IMR-90 (cell line): ENCODE results near the gene PDE11A. TPM values are rescaled to one million over a fixed set of nuclear protein-coding genes. Genes with fewer than 3 reads are reported as not detected.

Experiments used
- ATAC-seq: fragments of 200-7000 bp; cut with Tn5 transposase; 2 replicates; pipeline ENCODE4 v1.9.1; 2020; ENCODE audit warnings: low read depth, mild to moderate bottlenecking, moderate library complexity
- BruUV-seq: library from RNA; stranded (reverse); fragments of 400-500 nt; replicated peaks from 2 replicates; lab custom pipeline; 2021; lab: Mats Ljungman, UMichigan
- CTCF ChIA-PET: fragments of 300-600 bp; formaldehyde crosslinking; extraction: SDS; loops from one replicate; lab custom pipeline; 2021; ENCODE audit warnings: antibody characterized with exemption; lab: Yijun Ruan, JAX
- POLR2A ChIA-PET: fragments of 300-600 bp; sonication (Branson Sonifier 250); formaldehyde crosslinking; loops from one replicate; lab custom pipeline; 2022; ENCODE audit warnings: antibody characterized with exemption; ENCODE audit not compliant: unreplicated experiment; lab: Charles Lee
- DNase-seq: peaks from one replicate; pipeline ENCODE4 v3.0.0; 2013
- H2AFZ ChIP-seq: replicated peaks from 2 replicates; pipeline ENCODE3; 2013; ENCODE audit warnings: low read length, mild to moderate bottlenecking; ENCODE audit not compliant: poor library complexity
- H2AK5ac ChIP-seq: 2 replicates; pipeline ENCODE4 v1.6.1; 2013; ENCODE audit warnings: low read depth, low read length, inconsistent platforms
- H2AK9ac ChIP-seq: replicated peaks from 2 replicates; pipeline ENCODE3; 2013; ENCODE audit warnings: mild to moderate bottlenecking, low read depth, low read length, moderate library complexity; ENCODE audit not compliant: poor library complexity
- H2BK120ac ChIP-seq: 2 replicates; pipeline ENCODE4 v1.6.1; 2013; ENCODE audit warnings: low read depth, low read length, inconsistent platforms
- H2BK15ac ChIP-seq: 3 replicates; pipeline ENCODE4 v1.6.1; 2013; ENCODE audit warnings: low read depth, low read length, inconsistent platforms
- H2BK20ac ChIP-seq: 2 replicates; pipeline ENCODE4 v1.6.1; 2013; ENCODE audit warnings: low read depth, mild to moderate bottlenecking, inconsistent platforms, low read length, moderate library complexity
- H2BK5ac ChIP-seq: 2 replicates; pipeline ENCODE4 v1.6.1; 2013; ENCODE audit warnings: mild to moderate bottlenecking, low read depth, low read length, inconsistent platforms; ENCODE audit not compliant: poor library complexity, severe bottlenecking
- H3K14ac ChIP-seq: replicated peaks from 2 replicates; pipeline ENCODE4 v1.6.1; 2013; ENCODE audit warnings: low read depth, low read length, inconsistent platforms
- H3K18ac ChIP-seq: 2 replicates; pipeline ENCODE4 v1.6.1; 2013; ENCODE audit warnings: low read depth, low read length, control low read depth
- H3K23ac ChIP-seq: 2 replicates; pipeline ENCODE4 v1.6.1; 2013; ENCODE audit warnings: low read depth, low read length, inconsistent platforms
- H3K27ac ChIP-seq: 2 replicates; pipeline ENCODE4 v1.5.1; 2013; ENCODE audit warnings: mild to moderate bottlenecking, control low read depth, low read length; ENCODE audit not compliant: insufficient read depth
- H3K27me3 ChIP-seq: 2 replicates; pipeline ENCODE4 v1.6.1; 2013; ENCODE audit warnings: low read length; ENCODE audit not compliant: control insufficient read depth, insufficient read depth
- H3K36me3 ChIP-seq: 2 replicates; pipeline ENCODE4 v1.6.1; 2013; ENCODE audit warnings: low read length, mixed read lengths; ENCODE audit not compliant: control insufficient read depth, insufficient read depth
- H3K4ac ChIP-seq: 2 replicates; pipeline ENCODE4 v1.6.1; 2013; ENCODE audit warnings: low read depth, low read length, inconsistent platforms
- H3K4me1 ChIP-seq: 2 replicates; pipeline ENCODE4 v1.6.1; 2013; ENCODE audit warnings: low read length, mixed read lengths; ENCODE audit not compliant: control insufficient read depth, insufficient read depth
- H3K4me2 ChIP-seq: 2 replicates; pipeline ENCODE4 v1.6.1; 2013; ENCODE audit warnings: low read depth, mild to moderate bottlenecking, control low read depth, low read length, moderate library complexity
- H3K4me3 ChIP-seq: 2 replicates; pipeline ENCODE4 v1.5.1; 2013; ENCODE audit warnings: low read depth, mild to moderate bottlenecking, control low read depth, low read length, moderate library complexity; ENCODE audit not compliant: insufficient read depth
- H3K56ac ChIP-seq: 2 replicates; pipeline ENCODE4 v1.6.1; 2013; ENCODE audit warnings: low read length, inconsistent platforms; ENCODE audit not compliant: insufficient read depth; ENCODE audit errors: extremely low read depth
- H3K79me1 ChIP-seq, 2 experiments: 2 replicates each; pipeline ENCODE4 v1.6.1; 2013; ENCODE audit warnings: low read length in 2 of 2, inconsistent platforms in 1 of 2, low read depth in 1 of 2
- H3K9ac ChIP-seq: 2 replicates; pipeline ENCODE4 v1.6.1; 2013; ENCODE audit warnings: low read depth, low read length, control low read depth
- H3K9me1 ChIP-seq: 2 replicates; pipeline ENCODE4 v1.6.1; 2013; ENCODE audit warnings: low read length, inconsistent platforms; ENCODE audit not compliant: insufficient read depth
- H3K9me3 ChIP-seq: 2 replicates; pipeline ENCODE4 v1.6.1; 2013; ENCODE audit warnings: low read length; ENCODE audit not compliant: control insufficient read depth, insufficient read depth
- H4K20me1 ChIP-seq: 2 replicates; pipeline ENCODE4 v1.6.1; 2013; ENCODE audit warnings: low read length, inconsistent platforms; ENCODE audit not compliant: insufficient read depth
- H4K5ac ChIP-seq: 2 replicates; pipeline ENCODE4 v1.6.1; 2013; ENCODE audit warnings: mild to moderate bottlenecking, low read depth, low read length, control low read depth
- H4K8ac ChIP-seq, 2 experiments: 2 replicates each; pipeline ENCODE4 v1.6.1; 2013; ENCODE audit warnings: low read depth in 2 of 2, low read length in 2 of 2, control low read depth in 1 of 2, inconsistent platforms in 1 of 2
- H4K91ac ChIP-seq: 2 replicates; pipeline ENCODE4 v1.6.1; 2013; ENCODE audit warnings: low read depth, low read length, inconsistent platforms; ENCODE audit not compliant: insufficient read depth
- BHLHE40 ChIP-seq: fragments of 150-350 bp; IDR thresholded peaks from 2 replicates; pipeline ENCODE4 v1.6.1; 2016; ENCODE audit warnings: mild to moderate bottlenecking, low read depth, low read length
- CEBPB ChIP-seq: IDR thresholded peaks from 2 replicates; pipeline ENCODE4 v1.6.1; 2012; ENCODE audit warnings: low read depth, low read length, improper control_type of control experiment
- CHD1 ChIP-seq: IDR thresholded peaks from 2 replicates; pipeline ENCODE4 v1.6.1; 2012; ENCODE audit warnings: low read depth, low read length, improper control_type of control experiment
- MAZ ChIP-seq: IDR thresholded peaks from 2 replicates; pipeline ENCODE4 v1.6.1; 2012; ENCODE audit warnings: low read depth, mild to moderate bottlenecking, low read length, improper control_type of control experiment, moderate library complexity, borderline replicate concordance
- NFE2L2 ChIP-seq: fragments of 150-350 bp; IDR thresholded peaks from 2 replicates; pipeline ENCODE4 v1.6.1; 2016; ENCODE audit warnings: low read depth, mild to moderate bottlenecking, low read length
- POLR2A ChIP-seq: IDR thresholded peaks from 2 replicates; pipeline ENCODE4 v1.6.1; 2012; ENCODE audit warnings: mild to moderate bottlenecking, low read depth, low read length
- RCOR1 ChIP-seq: IDR thresholded peaks from 2 replicates; pipeline ENCODE4 v1.6.1; 2012; ENCODE audit warnings: mild to moderate bottlenecking, low read length, improper control_type of control experiment; ENCODE audit not compliant: insufficient replicate concordance
- RFX5 ChIP-seq: IDR thresholded peaks from 2 replicates; pipeline ENCODE4 v1.8.0; 2012; ENCODE audit warnings: low read depth, mild to moderate bottlenecking, low read length, moderate library complexity
- SMC3 ChIP-seq: fragments of 150-350 bp; IDR thresholded peaks from 2 replicates; pipeline ENCODE4 v1.6.1; 2016; ENCODE audit warnings: low read depth, mild to moderate bottlenecking, antibody characterized with exemption, low read length, moderate library complexity
- WGBS, 2 experiments: methylation state at CpG; one replicate each; pipeline versions ENCODE4 v1.1.5 to v1.1.7; 2013; ENCODE audit warnings: missing lambda C conversion rate in 2 of 2; ENCODE audit not compliant: insufficient read length in 1 of 2; ENCODE audit errors: extremely low coverage in 2 of 2; 5-methylcytosine and 5-hydroxymethylcytosine counted together
- dilution Hi-C: fragments of 300-500 bp; cut with HindIII; formaldehyde crosslinking; loops from one replicate; pipeline ENCODE4 v1.14.3; 2018; ENCODE audit warnings: low sequenced_read_pairs; ENCODE audit not compliant: unreplicated experiment
- in situ Hi-C: fragments of 300-500 bp; cut with MboI; formaldehyde crosslinking; loops from 3 replicates; pipeline ENCODE4 v1.14.3; 2019; ENCODE audit warnings: low sequenced_read_pairs, inconsistent platforms, mixed read lengths
- intact Hi-C: fragments of 100-400 bp; cut with micrococcal nuclease; formaldehyde crosslinking; loops from 2 replicates; pipeline ENCODE4 v1.10.0; 2022
- polyA plus RNA-seq, 3 experiments: library from polyadenylated mRNA; depleted of rRNA; stranded (reverse); fragments of >200 nt; gene quantifications; 2 replicates each; pipeline ENCODE4 v1.2.3, GENCODE V29; 2012; ENCODE audit warnings: low replicate concordance in 1 of 3
- total RNA-seq: library from RNA; depleted of rRNA; stranded (reverse); fragments of >200 nt; gene quantifications from 2 replicates; pipeline ENCODE4 v1.2.3, GENCODE V29; 2012
- TF ChIP-seq, protein P1 (sequence below): fragments of 150-350 bp; IDR thresholded peaks from 2 replicates; pipeline ENCODE4 v1.6.1; 2016; ENCODE audit warnings: low read depth, mild to moderate bottlenecking, low read length, moderate library complexity, borderline replicate concordance

Gene PDE11A
- total and polyA plus RNA-seq, 2 of the 4 experiments (the other 2 are of a cell fraction), result 0.21 to 0.72 TPM

DNA sequence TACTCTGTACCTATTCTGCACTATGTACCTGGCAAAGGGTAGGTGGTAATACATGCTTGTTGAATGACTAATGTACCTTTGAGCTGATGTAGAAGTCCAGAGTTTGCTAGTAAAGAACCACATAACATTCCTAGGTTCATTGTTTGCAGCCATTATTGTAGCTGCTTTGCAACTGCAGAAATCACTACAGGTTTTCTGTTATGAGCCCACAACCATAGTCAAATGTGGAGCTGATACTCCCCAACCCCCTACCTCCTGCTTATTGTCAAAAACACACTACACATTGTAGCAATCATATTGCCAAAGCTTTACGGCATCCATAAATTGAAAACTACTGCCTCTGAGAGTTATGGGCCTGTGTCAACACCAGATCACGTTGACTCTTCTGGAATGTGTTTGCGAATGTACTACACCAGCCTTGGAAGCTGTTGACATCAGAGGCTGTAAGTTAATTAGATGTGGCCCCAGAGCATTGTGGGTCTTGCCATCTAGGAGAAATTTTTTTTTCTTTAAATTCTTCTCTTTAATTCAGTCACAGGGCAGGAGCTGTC is 493.0 kb downstream of the PDE11A start:
- no peaks in the 10 kb centered on the region for H3K79me1 ChIP-seq
- H3K4me3 ChIP-seq, result no peak overlapping the region
- no peaks in the 10 kb centered on the region for H3K9me3 ChIP-seq
- no peak overlapping the region for H4K5ac ChIP-seq
- no peak overlapping the region for H4K91ac ChIP-seq
- no peak overlapping the region for H3K4ac ChIP-seq
- no peaks in the 10 kb centered on the region for H3K9me1 ChIP-seq
- dilution Hi-C loops (no loop called here), intact Hi-C loops (no loop called here), in situ Hi-C loops (no loop called here)
- H3K4me2 ChIP-seq, result no peak overlapping the region
- H4K20me1 ChIP-seq, result no peaks in the 10 kb centered on the region
- 30% methylated on average over 2 of the region's 3 CpGs; no CpG with 5 or more reads in 1 of the 2 experiments for WGBS, 2 experiments
- no peak overlapping the region for H2BK120ac ChIP-seq
- H3K23ac ChIP-seq, result no peak overlapping the region
- H2BK5ac ChIP-seq, result no peak overlapping the region
- H3K56ac ChIP-seq, result no peak overlapping the region
- no peak overlapping the region for H3K27ac ChIP-seq
- H2AFZ ChIP-seq, result no peak overlapping the region
- H3K14ac ChIP-seq, result no peak overlapping the region
- H3K9ac ChIP-seq, result no peak overlapping the region
- no TSS peak for BruUV-seq
- H3K27me3 ChIP-seq, result peaks cover 2% of the 10 kb centered on the region; the same call in 1 of the 2 replicates
- no peak overlapping the region for H2AK5ac ChIP-seq
- H2BK20ac ChIP-seq, result no peak overlapping the region
- H3K4me1 ChIP-seq, result no peaks in the 10 kb centered on the region
- CTCF ChIA-PET, result interaction anchor here (1.6 kb wide), 1 partner anchor 12 kb away, joined by 3 read pairs; no protein-coding TSS in a partner anchor
- no peak overlapping the region for H2AK9ac ChIP-seq
- POLR2A ChIA-PET, result no interaction called here
- no peak for TF ChIP-seq MAZ
- no peak for TF ChIP-seq SMC3
- no peak for TF ChIP-seq RFX5
- no peak for TF ChIP-seq RCOR1
- TF ChIP-seq, protein P1, sequence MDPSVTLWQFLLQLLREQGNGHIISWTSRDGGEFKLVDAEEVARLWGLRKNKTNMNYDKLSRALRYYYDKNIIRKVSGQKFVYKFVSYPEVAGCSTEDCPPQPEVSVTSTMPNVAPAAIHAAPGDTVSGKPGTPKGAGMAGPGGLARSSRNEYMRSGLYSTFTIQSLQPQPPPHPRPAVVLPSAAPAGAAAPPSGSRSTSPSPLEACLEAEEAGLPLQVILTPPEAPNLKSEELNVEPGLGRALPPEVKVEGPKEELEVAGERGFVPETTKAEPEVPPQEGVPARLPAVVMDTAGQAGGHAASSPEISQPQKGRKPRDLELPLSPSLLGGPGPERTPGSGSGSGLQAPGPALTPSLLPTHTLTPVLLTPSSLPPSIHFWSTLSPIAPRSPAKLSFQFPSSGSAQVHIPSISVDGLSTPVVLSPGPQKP, result no peak
- no peak for TF ChIP-seq BHLHE40
- no peak for TF ChIP-seq POLR2A
- TF ChIP-seq CHD1, result no peak
- no peak for TF ChIP-seq CEBPB
- TF ChIP-seq NFE2L2, result no peak
- no peak overlapping the region for H2BK15ac ChIP-seq
- no peaks in the 10 kb centered on the region for H3K36me3 ChIP-seq
- no peak for ATAC-seq
- DNase-seq, result no peak
- H3K18ac ChIP-seq, result no peak overlapping the region
- no peak overlapping the region for H4K8ac ChIP-seq
